Dedifferentiated amniotic fluid mesenchymal stem cell (primary cell): ENCODE results near the gene NXPH4.

Experiments
- DNase-seq: peaks from one replicate; pipeline ENCODE4 v3.0.0-alpha.2; 2016; ENCODE audit errors: extremely low spot score

The NXPH4 gene

GRCh38 chr12:57203791-57204190 lies 12.8 kb upstream of the NXPH4 start:
- DNase-seq: no peak

GRCh38 chr12:57204454-57204853 lies 12.1 kb upstream of the NXPH4 start:
- no peak for DNase-seq

GRCh38 chr12:57205186-57205585 lies 11.4 kb upstream of the NXPH4 start:
- no peak for DNase-seq

GRCh38 chr12:57205931-57206330 lies 10.7 kb upstream of the NXPH4 start:
- DNase-seq: no peak

DNA sequence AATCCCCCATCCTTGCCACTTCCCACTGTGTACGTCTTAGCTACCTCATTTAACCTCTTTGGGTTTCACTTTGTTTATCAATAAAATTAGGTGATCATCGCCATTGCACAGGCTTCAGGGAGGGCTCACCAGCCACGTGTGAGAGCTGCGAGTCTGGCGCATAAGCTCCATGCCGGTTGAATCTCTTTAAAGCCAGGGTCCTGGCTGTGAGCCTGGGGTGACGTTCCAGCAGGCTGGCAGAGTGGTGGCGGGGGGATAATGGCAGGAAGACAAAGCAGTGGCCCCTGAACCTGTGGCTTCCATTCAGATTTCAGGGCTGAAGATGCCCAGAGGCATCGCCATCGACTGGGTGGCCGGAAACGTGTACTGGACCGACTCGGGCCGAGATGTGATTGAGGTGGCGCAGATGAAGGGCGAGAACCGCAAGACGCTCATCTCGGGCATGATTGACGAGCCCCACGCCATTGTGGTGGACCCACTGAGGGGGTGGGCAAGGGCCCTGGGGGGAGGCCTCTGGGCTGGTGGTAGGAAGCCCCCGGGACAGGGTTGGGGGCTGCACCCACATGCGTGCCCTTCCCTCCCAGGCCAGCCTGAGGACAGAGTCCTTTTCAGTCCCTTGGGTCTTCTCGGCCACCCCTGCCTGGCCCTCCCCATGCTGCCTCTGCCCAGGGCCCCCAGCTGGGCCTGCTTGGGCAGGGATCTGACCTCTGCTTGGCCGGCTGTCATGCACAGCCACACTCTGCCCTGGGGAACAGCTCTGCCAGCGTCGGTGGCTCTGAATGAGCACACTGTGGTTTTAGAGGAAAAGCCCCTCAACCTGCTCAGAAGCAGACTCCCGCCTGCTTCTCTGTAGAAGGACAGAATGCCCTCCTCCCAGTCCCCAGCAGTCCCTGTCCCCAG lies 8.6 kb upstream of the NXPH4 start:
- no peak for DNase-seq

DNA sequence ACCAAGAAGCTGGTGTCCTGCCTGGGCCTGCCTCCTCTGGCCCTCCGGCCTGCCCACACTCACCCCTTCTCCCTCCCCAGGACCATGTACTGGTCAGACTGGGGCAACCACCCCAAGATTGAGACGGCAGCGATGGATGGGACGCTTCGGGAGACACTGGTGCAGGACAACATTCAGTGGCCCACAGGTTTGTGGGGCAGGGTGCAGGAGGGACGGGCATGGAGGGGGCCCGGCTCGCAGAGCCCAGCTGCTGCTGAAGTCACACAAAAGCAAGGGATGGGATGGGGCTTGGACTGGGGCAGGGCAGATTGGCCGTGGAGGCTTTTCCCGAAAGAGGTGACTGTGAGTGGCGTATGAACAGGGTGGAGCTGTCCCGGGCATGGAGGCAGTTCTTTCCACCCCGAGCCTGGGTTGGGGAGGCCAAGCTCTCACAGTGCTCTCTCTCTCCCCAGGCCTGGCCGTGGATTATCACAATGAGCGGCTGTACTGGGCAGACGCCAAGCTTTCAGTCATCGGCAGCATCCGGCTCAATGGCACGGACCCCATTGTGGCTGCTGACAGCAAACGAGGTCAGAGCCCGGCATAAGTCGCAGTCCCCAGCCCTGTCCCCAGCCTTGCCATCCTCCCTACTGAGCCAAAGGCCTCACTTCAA lies 7.8 kb upstream of the NXPH4 start:
- DNase-seq: no peak

DNA sequence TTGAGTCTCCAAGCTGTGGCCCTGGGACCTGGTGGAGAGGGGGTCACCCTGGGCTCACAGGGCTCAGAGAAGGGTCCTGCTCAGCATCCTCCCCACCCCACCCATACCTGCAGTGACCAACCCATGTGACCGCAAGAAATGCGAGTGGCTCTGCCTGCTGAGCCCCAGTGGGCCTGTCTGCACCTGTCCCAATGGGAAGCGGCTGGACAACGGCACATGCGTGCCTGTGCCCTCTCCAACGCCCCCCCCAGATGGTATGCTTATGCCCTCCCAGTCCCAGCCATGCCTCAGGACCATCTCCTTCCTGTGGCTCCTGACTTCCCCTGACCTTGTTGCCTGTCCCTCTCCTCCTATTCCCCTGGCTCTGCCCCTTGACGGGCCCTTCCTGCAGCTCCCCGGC lies 6.7 kb upstream of the NXPH4 start:
- no peak for DNase-seq

GRCh38 chr12:57210461-57210860 lies 6.1 kb upstream of the NXPH4 start:
- DNase-seq: no peak

GRCh38 chr12:57210926-57211692 lies 5.5 kb upstream of the NXPH4 start:
- no peak for DNase-seq

DNA sequence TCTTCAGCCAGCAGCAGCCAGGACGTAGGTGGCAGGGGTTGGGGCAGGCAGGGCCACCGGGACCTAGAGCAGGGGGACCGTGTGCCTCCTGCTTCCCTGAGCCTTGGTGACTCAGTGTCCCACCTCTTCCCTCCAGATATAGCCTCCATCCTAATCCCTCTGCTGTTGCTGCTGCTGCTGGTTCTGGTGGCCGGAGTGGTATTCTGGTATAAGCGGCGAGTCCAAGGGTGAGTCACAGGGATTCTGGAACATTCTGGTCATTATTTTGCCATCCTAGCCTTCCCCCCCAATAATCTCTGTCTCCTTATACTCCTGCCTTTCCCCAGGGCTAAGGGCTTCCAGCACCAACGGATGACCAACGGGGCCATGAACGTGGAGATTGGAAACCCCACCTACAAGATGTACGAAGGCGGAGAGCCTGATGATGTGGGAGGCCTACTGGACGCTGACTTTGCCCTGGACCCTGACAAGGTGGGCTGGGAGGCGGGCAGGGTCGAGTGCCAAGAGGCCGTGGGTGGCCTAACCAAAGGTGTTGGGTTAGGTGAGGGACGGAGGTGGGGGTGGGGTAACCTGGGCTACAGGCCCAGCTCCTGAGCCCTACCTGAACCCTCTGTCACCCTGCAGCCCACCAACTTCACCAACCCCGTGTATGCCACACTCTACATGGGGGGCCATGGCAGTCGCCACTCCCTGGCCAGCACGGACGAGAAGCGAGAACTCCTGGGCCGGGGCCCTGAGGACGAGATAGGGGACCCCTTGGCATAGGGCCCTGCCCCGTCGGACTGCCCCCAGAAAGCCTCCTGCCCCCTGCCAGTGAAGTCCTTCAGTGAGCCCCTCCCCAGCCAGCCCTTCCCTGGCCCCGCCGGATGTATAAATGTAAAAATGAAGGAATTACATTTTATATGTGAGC lies 4.5 kb upstream of the NXPH4 start:
- no peak for DNase-seq

GRCh38 chr12:57212701-57213057 lies 3.9 kb upstream of the NXPH4 start:
- DNase-seq: no peak

DNA sequence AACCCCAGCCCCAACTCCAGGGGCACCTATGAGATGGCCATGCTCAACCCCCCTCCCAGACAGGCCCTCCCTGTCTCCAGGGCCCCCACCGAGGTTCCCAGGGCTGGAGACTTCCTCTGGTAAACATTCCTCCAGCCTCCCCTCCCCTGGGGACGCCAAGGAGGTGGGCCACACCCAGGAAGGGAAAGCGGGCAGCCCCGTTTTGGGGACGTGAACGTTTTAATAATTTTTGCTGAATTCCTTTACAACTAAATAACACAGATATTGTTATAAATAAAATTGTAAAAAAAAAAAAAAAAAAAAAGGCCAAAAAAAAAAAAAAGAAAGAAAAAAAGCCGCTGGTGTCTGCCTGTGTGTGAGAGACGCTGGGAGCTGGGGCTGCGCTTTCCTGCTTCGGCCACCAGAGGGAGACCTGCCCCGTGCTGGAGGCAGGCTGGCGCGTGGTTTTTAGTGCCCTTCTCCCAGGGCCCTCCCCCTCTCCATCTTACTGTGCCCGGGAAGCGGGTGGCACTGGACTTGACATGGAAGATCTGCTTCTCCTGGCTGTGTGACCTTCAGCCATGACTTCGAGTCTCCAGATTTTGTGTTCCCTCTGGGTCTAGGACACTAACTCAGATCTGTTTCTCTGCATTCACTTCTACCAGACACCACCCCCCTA lies 3.4 kb upstream of the NXPH4 start:
- peak; percentile 79 for DNase-seq

DNA sequence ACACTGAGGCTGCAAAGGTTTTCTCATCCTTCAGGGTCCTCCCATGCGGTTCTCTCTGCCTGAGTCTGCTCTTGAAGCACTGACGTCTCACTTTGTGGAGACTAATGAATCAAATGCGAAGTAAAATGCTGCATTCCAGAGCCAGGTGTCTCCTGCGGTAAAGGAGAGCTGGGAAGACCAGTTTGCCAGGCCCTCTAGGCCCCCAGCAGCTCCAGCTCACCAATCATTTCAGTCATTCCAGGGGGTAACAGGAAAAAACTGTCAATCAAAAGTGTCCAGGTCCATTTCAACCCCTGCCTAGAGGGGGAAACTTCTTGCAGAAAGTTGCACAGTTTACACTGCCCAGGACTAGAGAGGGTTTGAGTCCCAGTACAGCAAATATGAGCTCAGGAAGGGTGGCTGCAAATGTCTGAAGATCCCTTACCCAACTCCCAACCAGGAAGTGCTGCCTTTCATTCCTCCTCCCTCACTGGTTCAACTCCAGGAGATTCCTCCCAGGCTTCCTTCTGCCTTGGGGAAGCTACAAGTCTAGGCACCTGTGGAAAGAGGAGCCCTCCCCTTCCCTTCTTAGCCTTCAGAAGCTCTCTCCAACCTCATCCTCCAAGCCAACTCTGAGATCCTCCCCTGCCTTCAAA lies 2.7 kb upstream of the NXPH4 start:
- DNase-seq: no peak

DNA sequence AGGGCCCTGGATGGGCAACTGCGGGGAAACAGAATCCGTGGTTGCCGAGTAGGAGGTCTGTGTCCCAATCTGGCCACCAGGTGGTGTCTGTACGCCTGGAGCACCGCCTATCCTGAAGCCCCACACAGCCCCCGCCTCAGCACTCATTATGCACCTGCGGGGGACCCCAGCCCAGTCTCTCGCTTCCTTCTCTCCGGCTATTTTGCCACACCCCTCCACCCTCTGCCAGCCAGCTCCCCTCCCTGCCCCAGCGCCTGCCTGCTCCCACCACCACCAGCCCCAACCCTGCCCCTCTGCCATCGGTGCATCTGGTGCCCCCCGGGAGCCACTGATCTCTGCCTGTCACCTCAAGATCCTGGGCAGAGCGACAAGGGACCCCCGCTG lies 2.2 kb upstream of the NXPH4 start:
- peak; percentile 35 for DNase-seq

- no peak for DNase-seq
These were observed 1.5 kb upstream of the NXPH4 start for GRCh38 chr12:57215065-57215464.

DNA sequence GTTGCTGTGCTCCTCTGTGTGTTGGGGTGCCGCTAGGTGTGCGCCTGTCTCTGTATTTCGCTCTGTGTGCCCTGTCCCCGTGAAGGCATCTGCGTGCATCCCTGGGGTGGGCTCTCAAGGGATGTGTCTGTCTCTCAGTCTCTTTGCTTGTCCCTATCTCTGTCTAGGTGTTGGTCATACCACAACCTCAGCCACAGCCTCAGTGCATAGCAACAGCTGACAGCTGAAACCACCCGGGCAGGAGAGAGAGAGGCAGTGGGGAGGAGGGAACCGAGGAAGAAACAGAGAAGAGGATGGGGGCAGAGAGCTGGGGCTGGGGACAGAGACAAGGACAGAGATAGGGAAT lies 953 bp upstream of the NXPH4 start:
- no peak for DNase-seq

DNA sequence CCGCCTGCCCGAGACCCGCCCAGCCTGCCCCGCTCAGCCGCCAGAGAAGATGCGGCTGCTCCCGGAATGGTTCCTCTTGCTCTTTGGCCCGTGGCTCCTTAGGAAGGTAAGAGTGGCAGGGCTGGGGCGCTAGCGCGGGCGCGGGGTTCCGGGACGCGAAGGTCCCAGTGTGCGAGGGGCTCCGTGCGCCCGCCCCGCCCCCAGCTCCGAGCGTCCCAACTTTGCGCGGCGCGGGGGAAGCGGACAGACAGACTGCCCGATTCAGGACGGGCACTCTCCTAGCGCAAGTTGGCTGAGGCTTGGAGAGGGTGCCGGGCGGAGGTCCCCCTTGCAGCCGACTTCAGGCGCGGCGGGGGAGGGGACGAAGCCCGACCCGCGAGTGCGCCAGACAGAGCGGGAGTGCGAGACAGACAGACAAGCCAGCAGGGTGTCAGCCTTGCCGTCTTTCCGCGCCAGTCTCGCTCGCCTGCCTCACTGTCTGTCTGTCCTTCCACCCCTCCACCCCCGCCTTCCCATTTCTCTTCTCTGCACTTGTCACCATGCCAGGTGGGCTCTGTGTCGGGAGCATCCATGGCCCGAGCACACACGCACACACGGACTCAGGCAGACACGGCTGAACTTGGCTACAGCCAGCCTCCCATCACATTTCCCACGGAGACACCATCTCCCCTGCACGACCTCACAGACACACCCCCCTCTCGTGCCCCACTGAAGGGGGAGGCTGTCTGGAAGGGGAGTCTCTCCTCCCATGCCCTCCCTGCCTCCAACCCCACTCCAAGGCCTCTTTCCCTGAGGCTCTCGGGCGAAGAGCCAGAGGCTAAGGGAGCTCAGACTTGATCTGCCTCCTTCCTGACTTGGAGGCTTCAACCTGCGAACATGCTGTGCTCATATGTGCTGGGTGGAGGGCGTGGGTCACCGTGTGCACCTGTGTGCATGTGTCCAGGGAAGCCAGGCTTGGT lies 606 bp downstream of the NXPH4 start:
- no peak for DNase-seq

- DNase-seq: no peak
These were observed 1.6 kb downstream of the NXPH4 start for GRCh38 chr12:57218030-57218853.
